Measurements from ENCODE around the gene F13A1.

DNA sequence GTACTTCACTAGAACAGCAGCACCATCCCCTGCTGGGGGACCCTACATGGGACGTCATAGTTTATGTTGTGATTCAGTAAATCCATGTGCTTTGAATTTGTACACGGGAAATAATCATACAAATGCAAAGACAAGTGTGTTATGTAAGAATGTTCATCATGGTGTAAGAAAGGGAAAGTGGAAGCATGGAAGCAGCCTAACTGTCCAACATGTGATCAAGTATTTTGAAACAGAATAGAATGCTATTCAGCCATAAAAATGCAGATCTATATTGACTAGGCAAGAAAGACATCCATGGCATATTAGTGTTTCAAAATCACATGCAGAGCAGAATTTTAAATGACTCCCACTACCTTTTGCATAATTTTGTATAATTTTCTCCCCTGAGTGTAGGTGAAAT lies 117.6 kb downstream of the F13A1 start:
- TF ChIP-seq EZH2 (IDR thresholded peaks at IDR 0.05; ENCODE audit: low read length) (no peak), CTCF (optimal IDR thresholded peaks at IDR 0.05 in 1 of 3, IDR thresholded peaks at IDR 0.05 in 1 of 3, conservative IDR thresholded peaks at IDR 0.05 in 1 of 3; ENCODE audit: extremely low read depth in 1 of 3, insufficient read depth in 2 of 3, low read length in 3 of 3) (no peak)

All from keratinocyte (primary cell).